ENCODE data around the gene CNTD1.

GRCh38 chr17:42844761-42845555, 46.3 kb downstream of the CNTD1 start:
- TF ChIP-seq, protein P1, sequence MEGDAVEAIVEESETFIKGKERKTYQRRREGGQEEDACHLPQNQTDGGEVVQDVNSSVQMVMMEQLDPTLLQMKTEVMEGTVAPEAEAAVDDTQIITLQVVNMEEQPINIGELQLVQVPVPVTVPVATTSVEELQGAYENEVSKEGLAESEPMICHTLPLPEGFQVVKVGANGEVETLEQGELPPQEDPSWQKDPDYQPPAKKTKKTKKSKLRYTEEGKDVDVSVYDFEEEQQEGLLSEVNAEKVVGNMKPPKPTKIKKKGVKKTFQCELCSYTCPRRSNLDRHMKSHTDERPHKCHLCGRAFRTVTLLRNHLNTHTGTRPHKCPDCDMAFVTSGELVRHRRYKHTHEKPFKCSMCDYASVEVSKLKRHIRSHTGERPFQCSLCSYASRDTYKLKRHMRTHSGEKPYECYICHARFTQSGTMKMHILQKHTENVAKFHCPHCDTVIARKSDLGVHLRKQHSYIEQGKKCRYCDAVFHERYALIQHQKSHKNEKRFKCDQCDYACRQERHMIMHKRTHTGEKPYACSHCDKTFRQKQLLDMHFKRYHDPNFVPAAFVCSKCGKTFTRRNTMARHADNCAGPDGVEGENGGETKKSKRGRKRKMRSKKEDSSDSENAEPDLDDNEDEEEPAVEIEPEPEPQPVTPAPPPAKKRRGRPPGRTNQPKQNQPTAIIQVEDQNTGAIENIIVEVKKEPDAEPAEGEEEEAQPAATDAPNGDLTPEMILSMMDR (IDR thresholded peaks at IDR 0.05): no peak
- no peak for TF ChIP-seq POLR2A (IDR thresholded peaks at IDR 0.05)

All from tibial nerve (tissue), 3 donors.